GM12878 (cell line): ENCODE data around the gene LRRC4B. TPM values are rescaled to one million over a fixed set of nuclear protein-coding genes. Genes with fewer than 3 reads are reported as not detected.

Source experiments
- ATAC-seq: fragments of 200-7000 bp; cut with Tn5 transposase; 3 replicates; pipeline ENCODE4 v1.9.1; 2020; ENCODE audit warnings: mild to moderate bottlenecking, moderate library complexity
- BruUV-seq: library from RNA; stranded (reverse); fragments of 400-500 nt; replicated peaks from 2 replicates; lab custom pipeline; 2021; lab: Mats Ljungman, UMichigan
- CTCF ChIA-PET: fragments of 300-600 bp; sonication (Branson Sonifier 250); formaldehyde crosslinking; extraction: SDS; loops from one replicate; lab custom pipeline; 2021; ENCODE audit warnings: inconsistent platforms; lab: Yijun Ruan, JAX
- POLR2A ChIA-PET: fragments of 350-600 bp; formaldehyde crosslinking; extraction: SDS; loops from one replicate; lab custom pipeline; 2021; ENCODE audit warnings: inconsistent platforms; lab: Charles Lee
- RAD21 ChIA-PET: fragments of 300-600 bp; sonication (Branson Sonifier 250); formaldehyde crosslinking; loops from one replicate; lab custom pipeline; 2023; ENCODE audit warnings: antibody characterized with exemption; ENCODE audit not compliant: unreplicated experiment; lab: Charles Lee
- SMC1A ChIA-PET: fragments of 300-600 bp; sonication (Branson Sonifier 250); formaldehyde crosslinking; loops from one replicate; lab custom pipeline; 2023; ENCODE audit not compliant: unreplicated experiment, uncharacterized antibody; lab: Charles Lee
- DNase-seq: peaks from one replicate; pipeline ENCODE4 v3.0.0-alpha.2; 2011; ENCODE audit warnings: low read depth, low spot score
- FAIRE-seq: peaks from 3 replicates; lab custom pipeline; 2011; peaks lifted over from hg19 to GRCh38; lab: Jason Lieb, UNC
- H2AFZ ChIP-seq: 2 replicates; pipeline ENCODE4 v1.6.0; 2011; ENCODE audit warnings: low read depth, low read length, control low read depth; ENCODE audit not compliant: control insufficient read depth
- H3K27ac ChIP-seq: 2 replicates; pipeline ENCODE4 v1.5.1; 2011; ENCODE audit warnings: control low read depth; ENCODE audit not compliant: control insufficient read depth, insufficient read depth
- H3K27me3 ChIP-seq, 2 experiments: replicated peaks in 1 of 2; 2 replicates each; pipeline versions ENCODE4 v1.6.0 to v1.6.1; 2011; ENCODE audit warnings: low read length in 1 of 2; ENCODE audit not compliant: control insufficient read depth in 2 of 2, insufficient read depth in 2 of 2
- H3K36me3 ChIP-seq, 2 experiments: 2 replicates each; pipeline ENCODE4 v1.5.1; 2011; ENCODE audit warnings: low read length in 1 of 2; ENCODE audit not compliant: control insufficient read depth in 2 of 2, insufficient read depth in 2 of 2
- H3K4me1 ChIP-seq: 2 replicates; pipeline ENCODE4 v1.6.1; 2011; ENCODE audit warnings: mild to moderate bottlenecking, low read length, moderate library complexity, mixed read lengths; ENCODE audit not compliant: control insufficient read depth, insufficient read depth
- H3K4me2 ChIP-seq: 2 replicates; pipeline ENCODE4 v1.6.0; 2011; ENCODE audit warnings: control low read depth; ENCODE audit not compliant: control insufficient read depth, insufficient read depth
- H3K4me3 ChIP-seq: fragments of 200-600 bp; sonication (generic); 2 replicates; pipeline ENCODE4 v1.5.1; 2016
- H3K79me2 ChIP-seq: 2 replicates; pipeline ENCODE4 v1.6.0; 2011; ENCODE audit warnings: low read length; ENCODE audit not compliant: control insufficient read depth, insufficient read depth
- H3K9ac ChIP-seq: 2 replicates; pipeline ENCODE4 v1.8.0; 2011; ENCODE audit warnings: low read length, control low read depth, mixed read lengths; ENCODE audit not compliant: control insufficient read depth, insufficient read depth
- H3K9me3 ChIP-seq: replicated peaks from 3 replicates; pipeline ENCODE4 v1.5.1; 2011; ENCODE audit warnings: mild to moderate bottlenecking, low read length; ENCODE audit not compliant: control insufficient read depth, insufficient read depth
- H4K20me1 ChIP-seq: 2 replicates; pipeline ENCODE4 v1.6.0; 2011; ENCODE audit not compliant: control insufficient read depth, insufficient read depth
- BRCA1 ChIP-seq: IDR thresholded peaks from 2 replicates; pipeline ENCODE4 v1.6.1; 2011; ENCODE audit warnings: low read depth, low read length, improper control_type of control experiment
- CBX5 ChIP-seq: sonication (generic); IDR thresholded peaks from 2 replicates; pipeline ENCODE4 v1.6.1; 2016; ENCODE audit warnings: low read depth, moderate library complexity, mild to moderate bottlenecking, inconsistent platforms
- CHD2 ChIP-seq: IDR thresholded peaks from 2 replicates; pipeline ENCODE4 v1.6.1; 2011; ENCODE audit warnings: low read depth, low read length, improper control_type of control experiment, borderline replicate concordance
- ESRRA ChIP-seq: IDR thresholded peaks from 2 replicates; pipeline ENCODE4 v1.6.1; 2012; ENCODE audit warnings: mild to moderate bottlenecking, low read length, improper control_type of control experiment
- FOS ChIP-seq: IDR thresholded peaks from 3 replicates; pipeline ENCODE4 v1.6.1; 2011; ENCODE audit warnings: borderline replicate concordance; ENCODE audit not compliant: insufficient read length; ENCODE audit errors: extremely low read depth
- HCFC1 ChIP-seq: fragments of 150-350 bp; IDR thresholded peaks from 2 replicates; pipeline ENCODE4 v1.6.1; 2014; ENCODE audit warnings: low read length
- HDAC2 ChIP-seq: fragments of 200-600 bp; sonication (generic); IDR thresholded peaks from 2 replicates; pipeline ENCODE4 v1.6.1; 2017
- IKZF2 ChIP-seq, 2 experiments: fragments of 450-650 bp; IDR thresholded peaks; 2 replicates each; pipeline ENCODE4 v1.6.1; 2017; ENCODE audit warnings: mild to moderate bottlenecking in 2 of 2, moderate library complexity in 2 of 2
- IRF3 ChIP-seq: fragments of 450-650 bp; IDR thresholded peaks from 2 replicates; pipeline ENCODE4 v1.6.1; 2014; ENCODE audit warnings: mild to moderate bottlenecking
- IRF5 ChIP-seq: fragments of 450-650 bp; IDR thresholded peaks from 2 replicates; pipeline ENCODE4 v1.6.1; 2017; ENCODE audit warnings: borderline replicate concordance
- KLF5 ChIP-seq: fragments of 450-650 bp; IDR thresholded peaks from 2 replicates; pipeline ENCODE4 v1.6.1; 2014; ENCODE audit warnings: mild to moderate bottlenecking; ENCODE audit not compliant: partially characterized antibody
- MAX ChIP-seq: IDR thresholded peaks from 2 replicates; pipeline ENCODE4 v1.6.1; 2012; ENCODE audit warnings: low read depth, low read length, improper control_type of control experiment
- MTA2 ChIP-seq: fragments of 450-650 bp; IDR thresholded peaks from 2 replicates; pipeline ENCODE4 v1.6.1; 2016; ENCODE audit warnings: low read depth, mild to moderate bottlenecking, moderate library complexity
- POLR2AphosphoS2 ChIP-seq: IDR thresholded peaks from 2 replicates; pipeline ENCODE4 v1.6.1; 2011; ENCODE audit warnings: low read depth, mild to moderate bottlenecking, low read length, improper control_type of control experiment, moderate library complexity
- POU2F2 ChIP-seq: IDR thresholded peaks from 3 replicates; pipeline ENCODE4 v1.6.1; 2011; ENCODE audit warnings: low read depth, mild to moderate bottlenecking, low read length, borderline replicate concordance
- RCOR1 ChIP-seq: conservative IDR thresholded peaks from 2 replicates; pipeline ENCODE4 v1.6.1; 2012; ENCODE audit warnings: low read depth, low read length, improper control_type of control experiment
- RELA ChIP-seq: fragments of 450-650 bp; IDR thresholded peaks from 2 replicates; pipeline ENCODE4 v1.8.0; 2014; ENCODE audit warnings: borderline replicate concordance; ENCODE audit not compliant: partially characterized antibody
- SMARCA5 ChIP-seq: fragments of 450-650 bp; IDR thresholded peaks from 2 replicates; pipeline ENCODE4 v1.6.1; 2017; ENCODE audit warnings: mild to moderate bottlenecking
- STAT3 ChIP-seq: IDR thresholded peaks from 2 replicates; pipeline ENCODE4 v1.6.1; 2011; ENCODE audit warnings: low read depth, low read length, improper control_type of control experiment
- WGBS: methylation state at CpG from one replicate; pipeline ENCODE4 v1.1.6; 2016; ENCODE audit warnings: low lambda C conversion rate; ENCODE audit not compliant: insufficient replicate concordance, insufficient coverage; ENCODE audit errors: missing lambda C conversion rate; 5-methylcytosine and 5-hydroxymethylcytosine counted together
- in situ Hi-C: fragments of 300-500 bp; cut with MboI; formaldehyde crosslinking; loops from 9 replicates; pipeline ENCODE4 v1.14.3; 2018; ENCODE audit warnings: mixed read lengths
- intact Hi-C: fragments of 100-400 bp; cut with micrococcal nuclease; formaldehyde crosslinking; loops from one replicate; pipeline ENCODE4 v1.14.2; 2022; ENCODE audit not compliant: unreplicated experiment
- polyA plus RNA-seq, 11 experiments: library from polyadenylated mRNA; depleted of rRNA in 4 of 11; unstranded in 6 of 11; stranded (reverse) in 5 of 11; fragments of >200 nt; fragmentation: Nextera tagmentation in 4 of 11; fragmentation: Illumina TruSeq in 1 of 11; extraction: Ambion mirVana in 4 of 11; extraction: Trizol in 1 of 11; gene quantifications; 1 replicate in 1 of 11; 2 replicates in 10 of 11; pipeline versions ENCODE4 v1.2.1 to v1.2.3, GENCODE V29; 2011 to 2016; ENCODE audit warnings: inconsistent platforms in 2 of 11, missing spikeins in 2 of 11, low read depth in 1 of 11
- total RNA-seq, 4 experiments: library from RNA; depleted of rRNA in 3 of 4; stranded (reverse); fragments of >200 nt in 3 of 4; fragmentation: Illumina TruSeq in 1 of 4; extraction: Trizol in 1 of 4; gene quantifications; 2 replicates each; pipeline versions ENCODE4 v1.2.1 to v1.2.3, GENCODE V29; 2013 to 2021

Gene LRRC4B
- total and polyA plus RNA-seq, 10 of the 15 experiments (the other 5 are each of a cell fraction or from before 2014, with no cell fraction given), result 0.14 TPM; not detected in 9

- BruUV-seq, result no TSS peak
- Histone ChIP-seq H3K4me1 (peaks cover 7% of the 10 kb centered on the region), H2AFZ (no peak overlapping the region), H4K20me1 (no peaks in the 10 kb centered on the region), H3K27ac (no peak overlapping the region), H3K4me2 (no peak overlapping the region), H3K79me2 (no peaks in the 10 kb centered on the region), H3K36me3 (no peaks in the 10 kb centered on the region), H3K27me3 (peaks cover 2 to 13% of the 10 kb centered on the region in 2 experiments; a peak in 3 of 4 replicates), H3K4me3 (no peak overlapping the region), H3K9ac (no peak overlapping the region)
- ChIA-PET CTCF (interaction anchor here (1.2 kb wide), 1 partner anchor 11 kb away, joined by 3 read pairs; no protein-coding TSS in a partner anchor), POLR2A (no interaction called here), SMC1A (no interaction called here), RAD21 (no interaction called here)
- DNase-seq (no peak), ATAC-seq (no peak), FAIRE-seq (no peak)
- in situ Hi-C loops, result no loop called here
- intact Hi-C loops, result no loop called here
- 22% methylated on average over 10 of the region's 38 CpGs for WGBS
- TF ChIP-seq IRF5 (no peak), IKZF2 (IDR thresholded peaks at IDR 0.05) (no peak), POLR2AphosphoS2 (no peak), MAX (no peak), BRCA1 (no peak), CHD2 (no peak), HDAC2 (no peak), MTA2 (no peak), RCOR1 (no peak), STAT3 (no peak), RELA (no peak), CBX5 (no peak), SMARCA5 (no peak), POU2F2 (no peak), ESRRA (no peak), FOS (no peak), IRF3 (no peak), KLF5 (no peak), HCFC1 (no peak)
- TF ChIP-seq, all 136 proteins: peak for 0
- no peaks in the 10 kb centered on the region for H3K9me3 ChIP-seq
These were observed 988 bp downstream of the LRRC4B start for GRCh38 chr19:50567052-50567841.
